CD14-positive monocyte (primary cell): ENCODE results near the gene RPGRIP1L. TPM values are rescaled to one million over a fixed set of nuclear protein-coding genes. Genes with fewer than 3 reads are reported as not detected.

Experiments used
- DNase-seq, 3 donors: peaks; one replicate each; pipeline ENCODE4 v3.0.0-alpha.2; 2011 to 2022
- H2AFZ ChIP-seq: 2 replicates; pipeline ENCODE4 v1.6.0; 2012; ENCODE audit warnings: mild to moderate bottlenecking, low read depth, low read length, inconsistent platforms; ENCODE audit not compliant: insufficient read depth, poor library complexity, severe bottlenecking
- H3K27ac ChIP-seq, 2 donors: 1 replicate in 1 of 2; 2 replicates in 1 of 2; pipeline ENCODE4 v1.5.1; 2012 to 2013; ENCODE audit warnings: low read length in 2 of 2, control low read depth in 1 of 2, inconsistent platforms in 1 of 2, low read depth in 1 of 2, mild to moderate bottlenecking in 1 of 2
- H3K27me3 ChIP-seq, 2 donors: one replicate each; pipeline versions ENCODE4 v1.6.0 to v1.6.1; 2011 to 2013; ENCODE audit warnings: low read length in 2 of 2; ENCODE audit not compliant: control insufficient read depth in 2 of 2, insufficient read depth in 2 of 2
- H3K36me3 ChIP-seq, 2 donors: replicated peaks in 1 of 2; 1 replicate in 1 of 2; 2 replicates in 1 of 2; pipeline versions ENCODE4 v1.5.1 to v1.6.1; 2012 to 2013; ENCODE audit warnings: low read length in 2 of 2, control low read depth in 1 of 2, inconsistent platforms in 1 of 2, mild to moderate bottlenecking in 1 of 2; ENCODE audit not compliant: insufficient read depth in 2 of 2, control insufficient read depth in 1 of 2
- H3K4me1 ChIP-seq, 2 donors: 1 replicate in 1 of 2; 2 replicates in 1 of 2; pipeline versions ENCODE4 v1.5.1 to v1.6.1; 2012 to 2013; ENCODE audit warnings: low read length in 2 of 2, control low read depth in 1 of 2, inconsistent platforms in 1 of 2, mild to moderate bottlenecking in 1 of 2, moderate library complexity in 1 of 2; ENCODE audit not compliant: insufficient read depth in 2 of 2, control insufficient read depth in 1 of 2
- H3K4me2 ChIP-seq: replicated peaks from 2 replicates; pipeline ENCODE3; 2012; ENCODE audit warnings: low read length, moderate library complexity, mild to moderate bottlenecking; ENCODE audit not compliant: poor library complexity, severe bottlenecking; ENCODE audit errors: extremely low read depth
- H3K4me3 ChIP-seq, 3 experiments: fragments of 200-600 bp in 1 of 3; sonication (generic) in 1 of 3; replicated peaks in 1 of 3; 1 replicate in 2 of 3; 2 replicates in 1 of 3; pipeline ENCODE4 v1.5.1; 2011 to 2013; ENCODE audit warnings: low read length in 3 of 3, mild to moderate bottlenecking in 3 of 3, control low read depth in 2 of 3, low read depth in 2 of 3, inconsistent platforms in 1 of 3, moderate library complexity in 1 of 3
- H3K79me2 ChIP-seq: 2 replicates; pipeline ENCODE4 v1.6.0; 2012; ENCODE audit warnings: mild to moderate bottlenecking, control low read depth, inconsistent platforms, low read length, moderate library complexity; ENCODE audit not compliant: insufficient read depth
- H3K9ac ChIP-seq: 2 replicates; pipeline ENCODE4 v1.6.0; 2017; ENCODE audit warnings: low read length, mild to moderate bottlenecking; ENCODE audit not compliant: insufficient read depth, poor library complexity, severe bottlenecking
- H3K9me3 ChIP-seq, 2 donors: replicated peaks in 1 of 2; 1 replicate in 1 of 2; 2 replicates in 1 of 2; pipeline versions ENCODE4 v1.5.1 to v1.6.1; 2012 to 2013; ENCODE audit warnings: low read length in 2 of 2, control low read depth in 1 of 2; ENCODE audit not compliant: control insufficient read depth in 1 of 2, insufficient read depth in 1 of 2
- H4K20me1 ChIP-seq: 2 replicates; pipeline ENCODE4 v1.6.0; 2012; ENCODE audit warnings: mild to moderate bottlenecking, low read length, control low read depth, moderate library complexity; ENCODE audit not compliant: insufficient read depth
- H3K27ac Mint-ChIP-seq, 7 donors: one replicate each; pipeline ENCODE4 v1.8.0; 2020; ENCODE audit warnings: mild to moderate bottlenecking in 7 of 7, mixed read lengths in 7 of 7, moderate library complexity in 6 of 7, inconsistent platforms in 2 of 7
- H3K27me3 Mint-ChIP-seq, 3 donors: one replicate each; pipeline ENCODE4 v1.8.0; 2021 to 2022; ENCODE audit warnings: low read depth in 3 of 3, mild to moderate bottlenecking in 3 of 3, mixed read lengths in 3 of 3, moderate library complexity in 3 of 3, inconsistent platforms in 1 of 3
- H3K36me3 Mint-ChIP-seq, 2 donors: one replicate each; pipeline ENCODE4 v1.8.0; 2020; ENCODE audit warnings: mixed read lengths in 2 of 2, inconsistent platforms in 1 of 2, mild to moderate bottlenecking in 1 of 2
- H3K4me1 Mint-ChIP-seq: one replicate; pipeline ENCODE4 v1.8.0; 2020; ENCODE audit warnings: mild to moderate bottlenecking, mixed read lengths
- H3K4me3 Mint-ChIP-seq, 2 donors: one replicate each; pipeline ENCODE4 v1.8.0; 2020; ENCODE audit warnings: mild to moderate bottlenecking in 2 of 2, mixed read lengths in 2 of 2, moderate library complexity in 1 of 2
- H3K9me3 Mint-ChIP-seq, 7 donors: one replicate each; pipeline ENCODE4 v1.8.0; 2020 to 2022; ENCODE audit warnings: mixed read lengths in 7 of 7, mild to moderate bottlenecking in 6 of 7, moderate library complexity in 6 of 7, inconsistent platforms in 2 of 7
- WGBS: methylation state at CpG from one replicate; pipeline ENCODE4 v1.1.5; 2013; ENCODE audit warnings: missing lambda C conversion rate; ENCODE audit not compliant: insufficient coverage; 5-methylcytosine and 5-hydroxymethylcytosine counted together
- intact Hi-C, 2 donors: fragments of 100-400 bp; cut with micrococcal nuclease; formaldehyde crosslinking; loops; one replicate each; pipeline versions ENCODE4 v1.15.0 to v1.15.1; 2023
- polyA plus RNA-seq, 3 donors: library from polyadenylated mRNA; depleted of rRNA in 1 of 3; unstranded in 2 of 3; stranded (reverse) in 1 of 3; fragments of 300-500 nt in 2 of 3; fragments of >200 nt in 1 of 3; fragmentation: Illumina TruSeq in 2 of 3; gene quantifications; 1 replicate in 2 of 3; 2 replicates in 1 of 3; pipeline ENCODE4 v1.2.3, GENCODE V29; 2012 to 2021
- TF ChIP-seq, protein P1 (sequence below): fragments of 200-600 bp; IDR thresholded peaks from one replicate; pipeline ENCODE4 v1.8.0; 2022; ENCODE audit warnings: antibody characterized with exemption, mild to moderate bottlenecking

The RPGRIP1L gene
- polyA plus RNA-seq, 3 donors: 0.11 to 0.18 TPM; not detected in 1

GRCh38 chr16:53668869-53669268, 34.8 kb downstream of the RPGRIP1L start:
- WGBS: no CpG with 5 or more reads among the region's 2 CpGs
- TF ChIP-seq, protein P1, sequence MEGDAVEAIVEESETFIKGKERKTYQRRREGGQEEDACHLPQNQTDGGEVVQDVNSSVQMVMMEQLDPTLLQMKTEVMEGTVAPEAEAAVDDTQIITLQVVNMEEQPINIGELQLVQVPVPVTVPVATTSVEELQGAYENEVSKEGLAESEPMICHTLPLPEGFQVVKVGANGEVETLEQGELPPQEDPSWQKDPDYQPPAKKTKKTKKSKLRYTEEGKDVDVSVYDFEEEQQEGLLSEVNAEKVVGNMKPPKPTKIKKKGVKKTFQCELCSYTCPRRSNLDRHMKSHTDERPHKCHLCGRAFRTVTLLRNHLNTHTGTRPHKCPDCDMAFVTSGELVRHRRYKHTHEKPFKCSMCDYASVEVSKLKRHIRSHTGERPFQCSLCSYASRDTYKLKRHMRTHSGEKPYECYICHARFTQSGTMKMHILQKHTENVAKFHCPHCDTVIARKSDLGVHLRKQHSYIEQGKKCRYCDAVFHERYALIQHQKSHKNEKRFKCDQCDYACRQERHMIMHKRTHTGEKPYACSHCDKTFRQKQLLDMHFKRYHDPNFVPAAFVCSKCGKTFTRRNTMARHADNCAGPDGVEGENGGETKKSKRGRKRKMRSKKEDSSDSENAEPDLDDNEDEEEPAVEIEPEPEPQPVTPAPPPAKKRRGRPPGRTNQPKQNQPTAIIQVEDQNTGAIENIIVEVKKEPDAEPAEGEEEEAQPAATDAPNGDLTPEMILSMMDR: no peak
- intact Hi-C loops: no loop called here

DNA sequence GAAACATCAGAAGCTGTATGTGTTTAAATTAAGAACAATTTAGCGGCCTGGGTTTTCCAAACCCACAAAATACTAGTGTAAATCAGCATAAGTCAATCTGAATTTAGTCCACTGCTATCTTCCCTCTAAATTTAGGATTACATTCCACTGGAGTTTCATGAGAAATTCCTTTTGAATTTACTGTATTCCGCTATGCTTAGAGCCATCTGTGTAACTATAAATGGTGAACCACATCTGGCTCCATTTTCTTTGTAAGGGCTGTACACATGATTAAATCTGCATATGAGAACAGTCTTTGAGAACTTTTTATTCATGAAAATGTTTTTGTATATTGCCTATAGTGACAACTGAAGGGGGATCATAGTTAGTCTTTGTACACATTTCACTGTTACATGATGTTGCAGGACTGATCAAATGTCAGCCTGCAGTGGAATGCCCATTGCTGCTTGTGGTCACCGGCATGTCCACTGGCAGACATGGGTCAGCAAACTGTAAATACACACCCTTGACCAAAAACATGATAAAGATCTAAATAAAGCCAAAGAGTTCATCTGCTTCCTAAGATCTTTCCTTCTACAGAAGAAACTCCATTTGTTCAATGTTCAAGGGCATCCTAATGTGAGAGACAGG, 36.8 kb downstream of the RPGRIP1L start:
- no peak overlapping the region for H3K27ac ChIP-seq
- no peaks in the 10 kb centered on the region for H3K27me3 ChIP-seq
- no peaks in the 10 kb centered on the region for H3K36me3 ChIP-seq
- no peak overlapping the region for H3K4me2 ChIP-seq
- Mint-ChIP-seq H3K4me3 (no peak overlapping the region), H3K9me3 (no peaks in the 10 kb centered on the region), H3K4me1 (no peaks in the 10 kb centered on the region), H3K36me3 (no peaks in the 10 kb centered on the region), H3K27ac (no peak overlapping the region), H3K27me3 (no peaks in the 10 kb centered on the region)
- H3K9me3 ChIP-seq: no peaks in the 10 kb centered on the region
- no peak overlapping the region for H2AFZ ChIP-seq
- no peak for DNase-seq
- no peak overlapping the region for H3K9ac ChIP-seq
- intact Hi-C loops: no loop called here
- no peak overlapping the region for H3K4me3 ChIP-seq
- no peaks in the 10 kb centered on the region for H3K79me2 ChIP-seq
- H4K20me1 ChIP-seq: no peaks in the 10 kb centered on the region
- TF ChIP-seq, protein P1: no peak
- H3K4me1 ChIP-seq: no peaks in the 10 kb centered on the region
- 100% methylated on average over 1 of the region's 3 CpGs for WGBS

More at GRCh38 chr16:53668869-53669268, 34.8 kb downstream of the RPGRIP1L start:
- H3K9ac ChIP-seq: no peak overlapping the region
- no peak overlapping the region for H3K4me2 ChIP-seq
- Mint-ChIP-seq H3K9me3 (no peaks in the 10 kb centered on the region), H3K27ac (no peak overlapping the region), H3K36me3 (no peaks in the 10 kb centered on the region), H3K4me3 (no peak overlapping the region), H3K4me1 (no peaks in the 10 kb centered on the region), H3K27me3 (no peaks in the 10 kb centered on the region)
- H3K27me3 ChIP-seq: no peaks in the 10 kb centered on the region
- H3K79me2 ChIP-seq: no peaks in the 10 kb centered on the region
- no peaks in the 10 kb centered on the region for H3K36me3 ChIP-seq
- H3K4me3 ChIP-seq: no peak overlapping the region
- H3K27ac ChIP-seq: no peak overlapping the region
- no peak for DNase-seq
- H3K4me1 ChIP-seq: no peaks in the 10 kb centered on the region
- H3K9me3 ChIP-seq: no peaks in the 10 kb centered on the region
- no peaks in the 10 kb centered on the region for H4K20me1 ChIP-seq
- no peak overlapping the region for H2AFZ ChIP-seq
